ENCODE measurements around the gene PLXNA2.

Gene PLXNA2

DNA sequence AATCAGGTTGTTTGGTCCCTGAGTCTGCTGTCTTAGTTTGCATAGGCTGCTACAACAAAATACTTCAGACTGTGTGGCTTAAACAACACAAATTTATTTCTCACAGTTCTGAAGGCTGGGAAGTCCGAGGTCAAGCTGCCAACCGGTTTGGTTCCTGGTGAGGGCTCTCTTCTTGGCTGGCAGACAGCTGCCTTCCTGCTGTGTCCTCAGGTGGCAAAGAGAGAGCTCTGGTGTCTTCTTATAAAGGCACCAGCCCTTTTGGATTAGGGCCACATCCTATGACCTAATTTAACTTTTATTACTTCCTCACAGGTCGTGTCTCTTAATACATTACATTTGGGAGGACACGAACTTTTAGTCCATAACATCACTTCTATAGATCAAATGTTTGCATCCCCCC is 243.7 kb downstream of the PLXNA2 start:
- TF ChIP-seq CTCF (IDR thresholded peaks at IDR 0.05; ENCODE audit: low read depth, low read length): no peak
- no peak for DNase-seq (ENCODE audit: extremely low read depth, low read depth)

DNA sequence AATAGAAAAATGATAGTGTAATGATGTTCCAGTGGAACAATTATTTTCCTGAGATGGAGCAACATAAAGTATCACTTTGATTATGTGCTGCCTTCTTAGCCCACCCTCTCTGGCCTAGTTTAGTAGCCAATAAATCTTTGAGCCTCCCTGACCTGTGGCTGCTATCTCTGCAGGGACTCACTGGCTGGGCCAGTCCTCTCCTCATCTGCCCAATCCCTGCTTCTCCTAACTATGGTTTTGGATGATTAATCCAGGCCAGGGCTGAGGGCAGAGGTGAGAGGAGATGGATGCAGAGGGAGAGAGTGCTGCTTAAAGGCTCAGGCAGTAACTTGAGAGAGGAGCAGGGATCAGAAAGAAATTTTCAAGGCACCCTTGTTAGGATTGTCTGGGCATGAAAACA is 244.2 kb downstream of the PLXNA2 start:
- no peak for TF ChIP-seq CTCF (IDR thresholded peaks at IDR 0.05; ENCODE audit: low read depth, low read length)
- DNase-seq (ENCODE audit: extremely low read depth, low read depth): no peak

DNA sequence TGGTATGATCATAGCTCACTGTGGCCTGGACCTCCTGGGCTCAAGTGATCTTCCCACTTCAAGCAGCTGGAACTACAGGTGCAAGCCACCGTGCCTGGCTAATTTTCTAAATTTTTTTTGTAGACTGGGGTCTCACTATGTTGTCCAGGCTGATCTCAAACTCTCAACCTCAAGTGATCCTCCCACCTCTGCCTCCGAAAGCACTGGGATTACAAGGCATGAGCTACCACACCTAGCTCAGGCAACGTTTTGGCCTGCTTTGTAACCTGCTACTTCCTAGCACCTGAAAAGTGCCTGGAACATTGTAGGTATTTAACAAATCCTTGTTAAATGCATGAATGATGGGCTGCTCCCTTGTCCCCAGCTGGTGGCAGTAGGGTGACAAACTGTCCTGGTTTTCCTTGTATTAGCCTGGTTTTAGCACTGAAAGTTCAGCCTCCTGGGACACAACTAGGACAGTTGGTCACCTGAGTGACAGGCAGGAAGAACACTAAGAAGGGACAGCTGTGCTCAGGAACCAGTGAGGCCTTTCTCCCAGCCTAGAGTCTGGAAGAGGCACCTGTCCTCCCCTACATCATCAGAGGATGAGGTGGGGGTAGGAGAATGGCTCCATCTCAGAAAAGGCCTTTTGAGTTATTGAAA is 244.8 kb downstream of the PLXNA2 start:
- DNase-seq (ENCODE audit: extremely low read depth, low read depth): no peak
- TF ChIP-seq CTCF (IDR thresholded peaks at IDR 0.05; ENCODE audit: low read depth, low read length): no peak

GRCh38 chr1:207998691-207999090 is 245.5 kb downstream of the PLXNA2 start:
- no peak for DNase-seq (ENCODE audit: extremely low read depth, low read depth)
- TF ChIP-seq CTCF (IDR thresholded peaks at IDR 0.05; ENCODE audit: low read depth, low read length): no peak

GRCh38 chr1:207997486-207998268 is 246.5 kb downstream of the PLXNA2 start:
- peak; percentile 86 for TF ChIP-seq CTCF (IDR thresholded peaks at IDR 0.05; ENCODE audit: low read depth, low read length)
- DNase-seq (ENCODE audit: extremely low read depth, low read depth): no peak

DNA sequence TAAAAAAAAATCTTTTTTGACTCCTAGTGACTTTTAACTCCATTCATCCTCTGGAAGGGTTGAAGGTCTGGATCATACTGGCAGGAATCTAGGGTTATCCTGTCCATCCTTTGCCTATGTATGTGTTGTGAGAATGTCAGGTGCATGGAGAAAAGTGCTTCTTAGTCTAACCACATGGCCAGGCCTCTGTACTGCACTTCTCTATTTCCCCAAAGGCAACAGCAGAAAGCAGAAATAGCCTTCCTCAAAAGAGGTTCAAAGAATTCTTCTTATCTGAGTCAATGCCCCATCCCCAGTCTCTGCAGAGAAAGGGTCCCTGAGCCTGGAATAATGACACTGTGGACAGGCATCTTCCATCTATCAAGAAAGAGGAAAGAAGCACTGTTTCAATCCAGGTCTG is 247.5 kb downstream of the PLXNA2 start:
- TF ChIP-seq CTCF (IDR thresholded peaks at IDR 0.05; ENCODE audit: low read depth, low read length): no peak
- no peak for DNase-seq (ENCODE audit: extremely low read depth, low read depth)

DNA sequence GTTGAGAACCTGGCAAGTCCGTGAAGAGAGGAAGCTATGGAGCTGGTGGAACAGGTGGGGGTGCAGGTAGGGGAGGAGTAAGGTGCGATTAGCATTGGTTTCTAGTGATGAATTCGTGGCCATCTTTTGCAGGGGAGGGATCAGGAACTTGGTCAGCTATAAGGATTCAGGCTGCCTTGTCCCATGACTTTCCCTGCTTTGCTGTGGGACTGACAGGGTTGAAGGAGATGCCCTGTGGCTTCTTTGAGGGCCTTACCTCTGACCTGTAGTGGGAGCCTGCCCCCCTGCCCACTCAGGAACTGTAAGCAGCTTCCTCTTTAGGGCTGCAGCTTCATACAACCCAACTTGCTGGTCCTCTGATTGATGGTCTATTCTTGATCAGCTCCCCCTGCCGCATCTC is 248.6 kb downstream of the PLXNA2 start:
- no peak for DNase-seq (ENCODE audit: extremely low read depth, low read depth)
- no peak for TF ChIP-seq CTCF (IDR thresholded peaks at IDR 0.05; ENCODE audit: low read depth, low read length)
